Loucy (cell line): ENCODE data around the gene FADS3.

Experiments used
- H2AFZ ChIP-seq: fragments of 200-600 bp; sonication (generic); 2 replicates; pipeline ENCODE4 v1.6.0; 2016; ENCODE audit warnings: antibody characterized with exemption, mild to moderate bottlenecking, low read length, moderate library complexity
- H3F3A ChIP-seq: fragments of 200-600 bp; 2 replicates; pipeline ENCODE4 v1.6.0; 2016; ENCODE audit warnings: antibody characterized with exemption, low read depth, mild to moderate bottlenecking
- H3K27me3 ChIP-seq: fragments of 200-600 bp; sonication (generic); 2 replicates; pipeline ENCODE4 v1.6.1; 2014; ENCODE audit warnings: low read length, mild to moderate bottlenecking; ENCODE audit not compliant: insufficient read depth, poor library complexity, severe bottlenecking
- H3K36me3 ChIP-seq: fragments of 200-600 bp; sonication (generic); 2 replicates; pipeline ENCODE4 v1.6.1; 2016; ENCODE audit warnings: low read length; ENCODE audit not compliant: insufficient read depth
- H3K4me1 ChIP-seq: fragments of 200-600 bp; sonication (generic); 2 replicates; pipeline ENCODE4 v1.5.1; 2014; ENCODE audit warnings: low read length, mild to moderate bottlenecking; ENCODE audit not compliant: insufficient read depth, poor library complexity, severe bottlenecking
- H3K4me2 ChIP-seq: fragments of 200-600 bp; sonication (generic); 2 replicates; pipeline ENCODE4 v1.6.0; 2014; ENCODE audit warnings: antibody characterized with exemption, low read length, low read depth, mild to moderate bottlenecking; ENCODE audit not compliant: poor library complexity, severe bottlenecking
- H3K4me3 ChIP-seq: fragments of 200-600 bp; sonication (generic); 2 replicates; pipeline ENCODE4 v1.5.1; 2014; ENCODE audit warnings: low read length, mild to moderate bottlenecking, mixed read lengths; ENCODE audit not compliant: poor library complexity, severe bottlenecking
- H3K79me2 ChIP-seq: fragments of 200-600 bp; sonication (generic); 2 replicates; pipeline ENCODE4 v1.6.1; 2014; ENCODE audit warnings: low read length; ENCODE audit not compliant: insufficient read depth
- H3K9ac ChIP-seq: fragments of 200-600 bp; sonication (generic); 2 replicates; pipeline ENCODE4 v1.6.0; 2014; ENCODE audit warnings: mild to moderate bottlenecking, low read depth, low read length, moderate library complexity; ENCODE audit not compliant: poor library complexity, severe bottlenecking
- H3K9me2 ChIP-seq: fragments of 200-600 bp; sonication (generic); replicated peaks from 2 replicates; pipeline ENCODE4 v1.6.1; 2016; ENCODE audit warnings: low read depth, low read length, mixed read lengths
- H3K9me3 ChIP-seq: fragments of 200-600 bp; sonication (generic); 2 replicates; pipeline ENCODE4 v1.6.1; 2014; ENCODE audit warnings: mild to moderate bottlenecking, antibody characterized with exemption, low read length, low read depth; ENCODE audit not compliant: insufficient read depth
- H4K20me1 ChIP-seq: fragments of 200-600 bp; sonication (generic); 2 replicates; pipeline ENCODE4 v1.6.0; 2014; ENCODE audit warnings: antibody characterized with exemption, low read length, mild to moderate bottlenecking; ENCODE audit not compliant: insufficient read depth, poor library complexity, severe bottlenecking
- EZH2phosphoT487 ChIP-seq: fragments of 200-600 bp; IDR thresholded peaks from 2 replicates; pipeline ENCODE4 v1.6.1; 2018; ENCODE audit warnings: antibody characterized with exemption, mild to moderate bottlenecking, moderate library complexity, borderline replicate concordance
- TF ChIP-seq, protein P1 (sequence below): fragments of 200-600 bp; sonication (generic); conservative IDR thresholded peaks from 2 replicates; pipeline ENCODE4 v1.5.1; 2014; ENCODE audit warnings: mild to moderate bottlenecking, antibody characterized with exemption, low read length

Gene FADS3

DNA sequence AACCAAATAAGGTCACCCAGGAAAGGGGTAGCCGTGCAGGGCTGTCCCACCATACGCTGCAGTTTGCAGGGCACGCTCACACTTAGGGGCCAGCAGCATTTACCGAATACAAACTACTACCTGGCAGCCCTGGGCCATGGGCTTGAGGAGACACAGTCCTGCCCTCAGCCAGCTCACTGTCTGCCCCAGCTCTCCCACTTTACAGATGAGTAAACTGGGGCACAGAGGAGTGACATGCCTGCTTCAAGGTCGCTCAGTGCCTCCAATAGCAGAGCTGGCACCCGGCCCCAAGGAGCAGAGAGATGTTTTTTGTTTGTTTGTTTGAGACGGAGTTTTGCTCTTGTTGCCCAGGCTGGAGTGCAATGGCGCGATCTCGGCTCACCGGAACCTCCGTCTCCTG lies 2.8 kb downstream of the FADS3 start:
- no peak overlapping the region for H3K4me3 ChIP-seq
- peaks cover 5% of the 10 kb centered on the region for H4K20me1 ChIP-seq
- H2AFZ ChIP-seq, result no peak overlapping the region
- H3K9me2 ChIP-seq, result no peaks in the 10 kb centered on the region
- H3F3A ChIP-seq, result peaks cover 3% of the 10 kb centered on the region; the same call in 1 of the 2 replicates
- no peak for TF ChIP-seq EZH2phosphoT487
- TF ChIP-seq, protein P1, sequence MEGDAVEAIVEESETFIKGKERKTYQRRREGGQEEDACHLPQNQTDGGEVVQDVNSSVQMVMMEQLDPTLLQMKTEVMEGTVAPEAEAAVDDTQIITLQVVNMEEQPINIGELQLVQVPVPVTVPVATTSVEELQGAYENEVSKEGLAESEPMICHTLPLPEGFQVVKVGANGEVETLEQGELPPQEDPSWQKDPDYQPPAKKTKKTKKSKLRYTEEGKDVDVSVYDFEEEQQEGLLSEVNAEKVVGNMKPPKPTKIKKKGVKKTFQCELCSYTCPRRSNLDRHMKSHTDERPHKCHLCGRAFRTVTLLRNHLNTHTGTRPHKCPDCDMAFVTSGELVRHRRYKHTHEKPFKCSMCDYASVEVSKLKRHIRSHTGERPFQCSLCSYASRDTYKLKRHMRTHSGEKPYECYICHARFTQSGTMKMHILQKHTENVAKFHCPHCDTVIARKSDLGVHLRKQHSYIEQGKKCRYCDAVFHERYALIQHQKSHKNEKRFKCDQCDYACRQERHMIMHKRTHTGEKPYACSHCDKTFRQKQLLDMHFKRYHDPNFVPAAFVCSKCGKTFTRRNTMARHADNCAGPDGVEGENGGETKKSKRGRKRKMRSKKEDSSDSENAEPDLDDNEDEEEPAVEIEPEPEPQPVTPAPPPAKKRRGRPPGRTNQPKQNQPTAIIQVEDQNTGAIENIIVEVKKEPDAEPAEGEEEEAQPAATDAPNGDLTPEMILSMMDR, result no peak
- no peaks in the 10 kb centered on the region for H3K27me3 ChIP-seq
- no peak overlapping the region for H3K4me2 ChIP-seq
- no peaks in the 10 kb centered on the region for H3K36me3 ChIP-seq
- H3K79me2 ChIP-seq, result 0 out of 2 replicates have a peak, but pooled peaks cover 4% of the 10 kb centered on the region
- H3K4me1 ChIP-seq, result peaks cover 24% of the 10 kb centered on the region
- H3K9ac ChIP-seq, result no peak overlapping the region
- H3K9me3 ChIP-seq, result no peaks in the 10 kb centered on the region

DNA sequence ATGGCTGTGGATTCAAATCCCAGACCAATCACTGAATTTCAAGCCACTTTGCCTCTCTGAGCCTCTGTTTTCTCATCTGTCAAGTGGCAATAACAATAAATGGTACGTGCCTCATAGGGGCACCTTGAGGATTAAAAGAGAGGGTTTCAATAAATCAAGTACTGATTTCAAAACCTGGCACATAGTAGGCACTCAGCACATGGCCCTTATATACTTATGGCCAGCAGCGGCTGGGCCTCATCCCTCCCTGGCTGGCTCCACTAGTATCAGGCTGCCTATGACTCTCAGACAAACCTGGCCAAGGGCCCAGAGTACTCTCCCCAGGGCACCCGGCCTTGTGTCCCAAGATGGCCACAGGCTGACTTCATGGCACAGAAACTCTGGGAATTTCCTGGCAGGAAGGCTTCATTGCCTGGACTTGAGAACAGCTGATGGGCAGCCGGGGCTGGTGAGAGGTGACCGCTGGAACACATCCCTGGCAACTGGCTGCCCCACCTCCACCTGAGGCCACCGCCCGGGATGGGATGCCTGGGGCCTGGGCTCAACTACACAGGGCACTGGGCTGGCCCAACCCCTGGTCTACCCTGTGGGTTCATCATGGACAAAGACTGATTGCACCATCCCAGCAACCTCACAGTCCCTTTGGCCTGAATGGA lies 3.4 kb downstream of the FADS3 start:
- TF ChIP-seq EZH2phosphoT487, result no peak
- TF ChIP-seq, protein P1, result no peak
- Histone ChIP-seq H3K9me3 (no peaks in the 10 kb centered on the region), H3K27me3 (no peaks in the 10 kb centered on the region), H3K36me3 (no peaks in the 10 kb centered on the region), H2AFZ (no peak overlapping the region), H4K20me1 (peaks cover 5% of the 10 kb centered on the region), H3K4me1 (peaks cover 24% of the 10 kb centered on the region), H3K79me2 (0 out of 2 replicates have a peak, but pooled peaks cover 4% of the 10 kb centered on the region), H3K4me3 (no peak overlapping the region), H3K9me2 (no peaks in the 10 kb centered on the region), H3K4me2 (no peak overlapping the region), H3F3A (peaks cover 3% of the 10 kb centered on the region; the same call in 1 of the 2 replicates), H3K9ac (no peak overlapping the region)

DNA sequence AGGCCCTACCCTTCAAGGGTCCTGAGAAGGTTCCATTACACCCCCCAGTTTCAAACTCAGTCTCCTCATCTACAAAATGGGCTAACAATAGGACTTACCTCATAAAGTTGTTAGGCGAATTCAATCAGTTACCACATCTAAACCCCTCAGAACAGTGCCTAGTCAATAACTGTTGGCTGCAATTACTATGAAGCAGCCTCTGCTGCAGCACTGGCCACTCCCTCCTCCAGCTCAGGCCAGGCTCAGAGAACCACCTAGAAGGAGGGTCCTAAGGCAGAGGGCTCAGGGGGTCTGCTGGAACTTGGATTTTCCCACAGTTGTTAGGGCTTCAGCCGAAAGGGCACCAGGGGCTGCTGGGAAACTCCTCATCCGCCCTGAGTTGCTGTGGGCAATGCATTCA lies 4.7 kb downstream of the FADS3 start:
- no peak for TF ChIP-seq EZH2phosphoT487
- TF ChIP-seq, protein P1, result no peak
- Histone ChIP-seq H3K79me2 (0 out of 2 replicates have a peak, but pooled peaks cover 4% of the 10 kb centered on the region), H3K27me3 (no peaks in the 10 kb centered on the region), H3K9ac (no peak overlapping the region), H3K4me2 (no peak overlapping the region), H3K4me3 (no peak overlapping the region), H3K9me2 (no peaks in the 10 kb centered on the region), H3K9me3 (no peaks in the 10 kb centered on the region), H3F3A (no peaks in the 10 kb centered on the region), H4K20me1 (peaks cover 5% of the 10 kb centered on the region), H3K36me3 (no peaks in the 10 kb centered on the region), H2AFZ (no peak overlapping the region), H3K4me1 (peaks cover 20% of the 10 kb centered on the region)
